GM19397 (cell line): ENCODE data around the gene CARNS1.

Experiments used
- ATAC-seq: cut with Tn5 transposase; IDR thresholded peaks from one replicate; pipeline ENCODE4 v1.9.1; 2021; ENCODE audit warnings: mild to moderate bottlenecking, moderate library complexity; ENCODE audit not compliant: unreplicated experiment

CARNS1 gene

DNA sequence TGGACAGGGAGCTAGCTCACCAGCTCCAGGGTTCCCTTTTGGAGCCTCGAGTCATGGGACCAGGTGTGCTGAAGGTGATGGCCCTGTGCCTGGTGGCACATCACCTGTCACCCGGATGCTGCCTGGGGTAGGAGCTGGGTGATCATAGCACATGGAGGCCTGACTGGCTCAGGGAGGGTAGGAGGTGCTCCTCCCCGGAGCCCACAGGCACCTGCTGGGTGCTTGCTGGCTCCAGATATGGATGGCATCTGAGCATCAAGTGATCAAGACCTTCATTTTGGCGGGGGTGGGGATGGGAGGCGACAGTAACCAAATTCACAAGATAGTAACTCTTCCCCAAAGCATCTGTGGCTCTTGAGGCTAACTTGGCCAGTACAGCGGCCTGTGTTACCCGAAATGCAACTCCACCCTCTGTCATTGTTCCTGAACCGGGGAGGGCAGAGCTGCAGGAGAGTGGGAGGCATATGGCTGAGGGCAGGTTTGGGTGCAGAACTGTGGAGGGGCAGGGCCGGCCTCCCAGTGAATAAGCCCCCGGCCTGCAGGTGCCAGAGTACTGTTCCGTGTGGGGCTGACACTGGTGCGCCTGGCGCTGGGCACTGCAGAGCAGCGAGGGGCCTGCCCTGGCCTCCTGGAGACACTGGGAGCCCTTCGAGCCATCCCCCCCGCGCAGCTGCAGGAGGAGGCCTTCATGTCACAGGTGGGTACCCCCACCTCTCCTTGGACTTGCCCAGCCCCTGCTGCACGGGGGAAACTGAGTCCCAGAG is 6.9 kb upstream of the CARNS1 start:
- no peak for ATAC-seq

GRCh38 chr11:67409261-67409666 is 6.2 kb upstream of the CARNS1 start:
- peak; percentile 59 for ATAC-seq

GRCh38 chr11:67409781-67410368 is 5.6 kb upstream of the CARNS1 start:
- ATAC-seq: no peak

GRCh38 chr11:67410369-67410831 is 5.1 kb upstream of the CARNS1 start:
- no peak for ATAC-seq

DNA sequence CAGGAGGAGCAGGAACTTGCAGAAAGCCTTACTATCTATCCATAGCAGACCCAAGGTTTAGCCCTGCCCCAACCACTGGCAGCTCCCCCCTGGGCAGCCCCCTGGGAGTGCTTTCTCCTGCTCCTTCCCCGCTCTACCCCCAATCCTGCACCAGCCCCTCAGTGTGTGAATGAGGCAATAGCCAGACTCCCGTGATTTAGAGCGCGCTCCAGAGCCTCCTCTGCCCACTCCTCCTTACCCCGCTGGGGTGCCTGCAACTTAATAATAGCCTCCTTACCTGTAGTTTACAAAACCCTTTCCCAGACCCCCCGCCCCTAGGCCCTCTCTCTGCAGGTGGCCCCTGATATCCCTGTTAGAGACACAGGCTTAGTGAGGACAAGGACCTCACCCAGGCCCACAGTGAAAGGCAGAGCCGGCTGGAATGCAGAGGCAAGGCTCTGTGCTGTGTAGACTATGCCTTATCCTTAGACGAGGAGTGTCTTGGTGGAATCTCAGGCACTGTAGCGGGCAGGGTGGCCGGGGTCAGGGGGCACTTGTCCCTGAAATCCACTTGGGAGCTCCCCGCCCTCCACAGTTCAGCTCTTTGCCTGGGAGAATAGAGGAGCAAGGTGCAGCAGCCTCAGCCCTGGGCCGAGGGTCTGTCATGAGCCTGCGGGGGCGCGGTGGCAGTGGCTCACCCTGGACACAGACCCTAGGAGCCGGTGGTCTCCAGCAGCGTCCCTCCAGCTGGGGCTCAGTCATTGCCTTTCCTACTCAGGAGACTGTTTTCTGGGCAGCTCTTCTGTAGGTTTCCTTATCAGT is 4.3 kb upstream of the CARNS1 start:
- ATAC-seq: no peak

GRCh38 chr11:67411785-67412152 is 3.7 kb upstream of the CARNS1 start:
- no peak for ATAC-seq

GRCh38 chr11:67412495-67413179 is 2.8 kb upstream of the CARNS1 start:
- ATAC-seq: no peak

DNA sequence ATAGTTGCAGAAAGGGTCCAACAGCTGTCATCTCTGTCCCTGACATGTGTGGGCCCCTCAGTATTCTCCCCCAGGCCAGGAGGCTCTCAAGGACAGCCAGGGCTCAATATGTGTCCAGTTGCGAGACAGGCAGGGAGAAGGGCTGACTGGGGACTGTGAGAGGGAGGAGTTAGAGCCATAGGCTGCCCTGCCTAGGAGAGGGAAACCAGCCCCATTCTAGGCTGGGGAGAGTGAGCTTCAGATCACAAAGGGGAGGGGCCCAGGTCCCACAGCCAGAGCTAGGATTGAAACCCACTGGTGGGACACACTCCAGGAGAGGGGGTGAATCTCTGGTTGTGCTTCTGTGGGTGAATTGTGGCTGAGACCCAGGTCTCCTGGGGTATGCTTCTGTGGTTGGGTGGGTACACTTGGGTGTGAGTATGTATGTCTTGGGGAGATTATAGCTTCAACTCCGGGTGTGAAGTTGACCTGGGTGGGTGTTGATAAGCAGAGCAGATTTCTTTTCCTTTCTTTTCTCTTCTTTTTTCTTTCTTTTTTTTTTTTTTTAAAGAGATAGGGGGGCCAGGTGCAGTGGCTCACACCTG is 2.1 kb upstream of the CARNS1 start:
- no peak for ATAC-seq

DNA sequence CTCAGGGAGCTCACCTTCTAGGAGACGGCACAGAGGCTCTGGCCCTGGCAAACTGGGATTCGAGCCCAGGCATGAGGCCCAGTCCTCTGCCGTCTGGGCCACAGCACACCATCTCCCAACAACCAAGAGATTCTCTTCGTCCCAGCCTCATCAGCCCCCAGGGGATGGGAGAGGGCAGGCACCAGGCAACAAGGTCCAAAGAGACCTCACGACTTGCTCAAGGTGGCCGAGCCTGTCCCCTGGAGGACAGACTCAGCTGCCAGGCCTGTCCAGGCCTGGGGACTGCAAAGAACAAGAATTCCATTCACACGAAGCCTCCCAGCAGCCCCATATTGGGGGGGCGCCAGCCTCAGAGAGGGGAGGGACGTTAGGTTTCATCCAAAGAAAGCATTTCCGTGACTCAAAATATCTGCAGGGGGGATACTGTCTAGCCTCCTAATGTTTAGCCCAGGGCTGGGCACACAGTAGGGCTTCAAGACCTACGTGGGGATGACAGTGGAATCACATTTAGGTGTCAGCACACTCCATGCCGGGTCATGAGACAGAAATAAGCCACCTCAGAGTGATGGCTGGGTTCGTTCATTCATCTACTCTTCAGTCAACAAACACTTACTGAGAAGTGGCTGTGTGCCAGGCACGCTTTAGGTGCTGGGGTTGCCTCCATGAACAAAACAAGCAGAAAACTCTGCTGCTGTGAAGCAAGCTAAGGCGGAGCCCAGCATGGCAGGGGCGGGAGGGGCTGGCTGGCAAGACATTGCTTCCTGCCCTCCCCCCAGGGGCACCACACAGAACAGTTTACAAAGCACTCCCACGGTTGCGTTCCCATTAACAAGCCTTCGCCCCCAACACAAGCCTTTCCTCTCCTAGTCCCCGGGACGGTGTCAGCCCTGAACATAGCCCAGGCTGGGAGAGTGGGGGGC is 1.2 kb downstream of the CARNS1 start:
- no peak for ATAC-seq

- ATAC-seq: no peak
Measured at GRCh38 chr11:67417425-67417824, 1.9 kb downstream of the CARNS1 start.

GRCh38 chr11:67418476-67419281 is 3.2 kb downstream of the CARNS1 start:
- no peak for ATAC-seq

- no peak for ATAC-seq
Measured at GRCh38 chr11:67419325-67420049, 4.0 kb downstream of the CARNS1 start.

GRCh38 chr11:67420147-67420645 is 4.7 kb downstream of the CARNS1 start:
- ATAC-seq: no peak

GRCh38 chr11:67420646-67421429 is 5.4 kb downstream of the CARNS1 start:
- ATAC-seq: peak; percentile 83

- no peak for ATAC-seq
Measured at GRCh38 chr11:67421430-67422031, 6.1 kb downstream of the CARNS1 start.

- ATAC-seq: no peak
Measured at GRCh38 chr11:67422891-67423290, 7.4 kb downstream of the CARNS1 start.

GRCh38 chr11:67423466-67423865 is 8.0 kb downstream of the CARNS1 start:
- no peak for ATAC-seq
